ENCODE data around the gene MC1R. TPM values are rescaled to one million over a fixed set of nuclear protein-coding genes. Genes with fewer than 3 reads are reported as not detected.

The MC1R gene
- total RNA-seq, 1 experiment from 2014 or later: 12.2 TPM

GRCh38 chr16:89908236-89908635 lies 10.4 kb upstream of the MC1R start (continued):
- TF ChIP-seq TCF7L2 (IDR thresholded peaks at IDR 0.05; ENCODE audit: borderline replicate concordance, extremely low read depth, insufficient read depth, insufficient read length) (no peak), ZBTB33 (IDR thresholded peaks at IDR 0.05; ENCODE audit: extremely low read depth, insufficient replicate concordance, low read length) (no peak)

DNA sequence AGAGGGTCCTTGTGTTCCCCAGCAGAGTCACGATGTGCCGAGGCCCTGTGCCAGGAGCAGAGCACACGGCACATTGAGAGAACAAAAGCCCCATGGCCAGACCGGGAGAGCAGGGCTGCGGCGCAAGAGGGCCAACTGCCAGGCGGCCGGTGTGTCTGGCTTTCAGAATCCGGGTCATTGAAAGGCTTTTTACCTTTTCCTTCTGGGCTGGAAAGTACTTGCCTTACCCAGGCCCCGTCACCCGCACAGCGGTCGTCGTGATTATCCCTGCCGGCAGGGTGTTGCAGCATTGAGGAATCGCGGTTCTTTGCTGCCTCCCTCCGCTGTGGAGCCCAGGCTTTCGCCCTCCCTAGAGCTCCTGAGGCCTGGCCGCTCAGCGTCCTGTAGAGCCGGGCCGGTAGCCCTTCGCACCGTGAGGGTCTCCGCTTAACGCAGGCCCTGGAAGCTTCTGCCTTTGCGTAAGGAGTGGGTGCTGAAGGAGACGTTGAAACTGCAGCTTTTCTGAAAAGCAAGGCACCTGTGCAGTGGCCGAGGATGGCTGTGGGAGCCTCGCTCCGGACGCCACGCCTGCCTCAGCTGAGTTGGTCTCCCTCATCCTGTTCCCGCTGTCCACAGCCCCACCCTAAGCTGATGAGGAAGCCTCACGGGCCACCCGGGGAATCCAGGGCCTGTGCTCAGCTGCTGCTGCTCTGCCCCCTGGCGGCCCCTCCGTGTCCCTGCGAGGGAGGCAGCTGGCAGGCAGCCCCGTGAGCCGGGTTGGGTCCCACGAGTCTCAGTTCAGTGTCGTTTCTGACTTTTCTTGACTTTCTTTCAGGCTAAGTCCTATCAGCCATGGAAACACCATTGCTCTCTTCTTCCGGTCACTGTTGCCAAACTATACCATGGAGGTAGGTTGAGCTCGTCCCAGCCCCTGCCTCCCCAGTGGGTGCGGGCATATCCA lies 8.6 kb upstream of the MC1R start:
- Histone ChIP-seq H4K20me1 (ENCODE audit: insufficient read depth) (no peaks in the 10 kb centered on the region), H3K4me3 (replicated peaks in 1 of 2; ENCODE audit: low read depth in 1 of 2, low read length in 2 of 2) (no peak overlapping the region), H3K27me3 (ENCODE audit: insufficient read depth, low read length) (no peaks in the 10 kb centered on the region), H3K9me3 (ENCODE audit: control insufficient read depth in 1 of 2, insufficient read depth in 1 of 2, low read depth in 1 of 2, low read length in 2 of 2) (no peaks in the 10 kb centered on the region), H2AFZ (ENCODE audit: low read depth, low read length, poor library complexity, severe bottlenecking) (no peak overlapping the region), H3K79me2 (ENCODE audit: insufficient read depth, low read length) (no peaks in the 10 kb centered on the region), H3K9ac (ENCODE audit: low read length) (0 out of 2 replicates have a peak overlapping the region, but pooled peaks have one; percentile 3), H3K27ac (ENCODE audit: low read depth, low read length) (peak overlapping the region; percentile 12; the same call in 1 of the 2 replicates), H3K4me1 (ENCODE audit: control insufficient read depth in 1 of 2, insufficient read depth in 2 of 2, low read length in 2 of 2) (peaks cover 4 to 11% of the 10 kb centered on the region in 2 experiments; a peak in 3 of 4 replicates), H3K4me2 (ENCODE audit: low read length) (peak overlapping the region; percentile 20), H3K9me2 (ENCODE audit: insufficient read depth) (no peaks in the 10 kb centered on the region), H3K36me3 (ENCODE audit: control insufficient read depth in 1 of 2, insufficient read depth in 2 of 2, low read length in 2 of 2) (peaks cover 17 to 19% of the 10 kb centered on the region in 2 experiments)
- peak; percentile 42 for DNase-seq (ENCODE audit: low read depth, low spot score)
- ChIA-PET POLR2A (interaction anchor here (1.8 kb wide), 1 partner anchor 8 kb away, joined by 5 read pairs; the partner anchor contains the start of gene MC1R), RAD21 (ENCODE audit: low non-redundant PET in 1 of 2, low total read pairs in 2 of 2, uncharacterized antibody in 2 of 2, unreplicated experiment in 2 of 2) (interaction anchor here (0.5 to 0.9 kb wide), 3 partner anchors 39 to 366 kb away, joined by 3 read pairs; no protein-coding TSS in a partner anchor), CTCF (interaction anchor here (0.8 to 5.7 kb wide), 16 partner anchors 8 to 210 kb away, joined by 3 to 57 read pairs (median 4); partner anchors contain the start of genes MC1R, SPATA2L, TCF25 and TUBB3)
- ATAC-seq: peak; percentile 86
- BruUV-seq (replicated peaks): no TSS peak
- intact Hi-C loops (cut with micrococcal nuclease): no loop called here
- TF ChIP-seq YY1 (IDR thresholded peaks at IDR 0.05; ENCODE audit: extremely low read depth, insufficient replicate concordance, low read depth, low read length) (peak; percentile 62), SIN3A (IDR thresholded peaks at IDR 0.05; ENCODE audit: low read depth) (no peak), ZBTB33 (IDR thresholded peaks at IDR 0.05; ENCODE audit: extremely low read depth, insufficient replicate concordance, low read length) (no peak), POLR2AphosphoS5 (IDR thresholded peaks at IDR 0.05; ENCODE audit: low read depth, low read length) (peak; percentile 57), SP1 (IDR thresholded peaks at IDR 0.05; ENCODE audit: low read depth) (no peak), CBX3 (IDR thresholded peaks at IDR 0.05; ENCODE audit: low read depth) (no peak)
- TF ChIP-seq, protein P1, sequence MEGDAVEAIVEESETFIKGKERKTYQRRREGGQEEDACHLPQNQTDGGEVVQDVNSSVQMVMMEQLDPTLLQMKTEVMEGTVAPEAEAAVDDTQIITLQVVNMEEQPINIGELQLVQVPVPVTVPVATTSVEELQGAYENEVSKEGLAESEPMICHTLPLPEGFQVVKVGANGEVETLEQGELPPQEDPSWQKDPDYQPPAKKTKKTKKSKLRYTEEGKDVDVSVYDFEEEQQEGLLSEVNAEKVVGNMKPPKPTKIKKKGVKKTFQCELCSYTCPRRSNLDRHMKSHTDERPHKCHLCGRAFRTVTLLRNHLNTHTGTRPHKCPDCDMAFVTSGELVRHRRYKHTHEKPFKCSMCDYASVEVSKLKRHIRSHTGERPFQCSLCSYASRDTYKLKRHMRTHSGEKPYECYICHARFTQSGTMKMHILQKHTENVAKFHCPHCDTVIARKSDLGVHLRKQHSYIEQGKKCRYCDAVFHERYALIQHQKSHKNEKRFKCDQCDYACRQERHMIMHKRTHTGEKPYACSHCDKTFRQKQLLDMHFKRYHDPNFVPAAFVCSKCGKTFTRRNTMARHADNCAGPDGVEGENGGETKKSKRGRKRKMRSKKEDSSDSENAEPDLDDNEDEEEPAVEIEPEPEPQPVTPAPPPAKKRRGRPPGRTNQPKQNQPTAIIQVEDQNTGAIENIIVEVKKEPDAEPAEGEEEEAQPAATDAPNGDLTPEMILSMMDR (IDR thresholded peaks at IDR 0.05 in 2 of 3, conservative IDR thresholded peaks at IDR 0.05 in 1 of 3; ENCODE audit: borderline replicate concordance in 1 of 3, insufficient read depth in 1 of 3, low read depth in 2 of 3, low read length in 2 of 3): peak in 2 of 3 experiments; percentile 99 to 100; a peak in 4 of 6 replicates
